Measurements from ENCODE around the gene GPX2.

- TF ChIP-seq REST (IDR thresholded peaks at IDR 0.05; ENCODE audit: borderline replicate concordance): no peak
- no peak for TF ChIP-seq POLR2AphosphoS5 (IDR thresholded peaks at IDR 0.05)
- TF ChIP-seq CTCF (IDR thresholded peaks at IDR 0.05; ENCODE audit: poor library complexity, severe bottlenecking): no peak
These were observed 10.2 kb upstream of the GPX2 start for GRCh38 chr14:64952598-64953309.
